Right ventricle myocardium inferior (tissue), 1 donor: ENCODE measurements around the gene PTPRN2. TPM values are rescaled to one million over a fixed set of nuclear protein-coding genes. Genes with fewer than 3 reads are reported as not detected.

Experiments
- microRNA-seq: library from miRNA; unstranded; fragments of <30 nt; microRNA quantifications from one replicate; pipeline ENCODE4 v1.2.0, GENCODE V29; 2020
- total RNA-seq: library from RNA; stranded (reverse); fragmentation: NEBNext Ultra II Directional; extraction: Animal tissue kit (Norgen Biotek cat#: 25700); gene quantifications from one replicate; pipeline ENCODE4 v1.2.1, GENCODE V29; 2021
- donor health status: DM: no; HTN: yes; CAD: no; lungs with severe emphysema.

The PTPRN2 gene
- total RNA-seq, 1 donor from 2014 or later: 1.6 TPM

Small RNAs within 50 kb of the gene (microRNA-seq; reads per million reads assigned to microRNA genes)
- not detected for gene MIR153-2
- not detected for gene MIR5707
- not detected for gene MIR595

Other genes with a start within 250 kb of the PTPRN2 start
- 6.4 TPM for gene NCAPG2, start 117.0 kb upstream of the PTPRN2 start, total RNA-seq
- 42.5 TPM for gene ESYT2, start 241.7 kb upstream of the PTPRN2 start, total RNA-seq